HCT116 (cell line): ENCODE data around the gene GRB10. TPM values are rescaled to one million over a fixed set of nuclear protein-coding genes. Genes with fewer than 3 reads are reported as not detected.

ENCODE experiments used
- ATAC-seq: fragments of 200-7000 bp; cut with Tn5 transposase; 2 replicates; pipeline ENCODE4 v1.9.1; 2020; ENCODE audit warnings: mild to moderate bottlenecking, moderate library complexity
- BruUV-seq: library from RNA; stranded (reverse); fragments of 400-500 nt; replicated peaks from 2 replicates; lab custom pipeline; 2021; lab: Mats Ljungman, UMichigan
- CTCF ChIA-PET: fragments of 300-600 bp; sonication (Branson Sonifier 250); formaldehyde crosslinking; loops from one replicate; lab custom pipeline; 2021; ENCODE audit warnings: antibody characterized with exemption; lab: Charles Lee
- POLR2A ChIA-PET: fragments of 300-600, 350-600 bp; sonication (Branson Sonifier 250); formaldehyde crosslinking; loops from one replicate; lab custom pipeline; 2021; ENCODE audit warnings: antibody characterized with exemption; lab: Charles Lee
- RAD21 ChIA-PET, 2 experiments: fragments of 300-600 bp; sonication (Branson Sonifier 250); formaldehyde crosslinking; loops; one replicate each; lab custom pipeline; 2023; ENCODE audit warnings: low total read pairs in 2 of 2; ENCODE audit not compliant: uncharacterized antibody in 2 of 2, unreplicated experiment in 2 of 2, low non-redundant PET in 1 of 2; lab: Charles Lee
- DNase-seq: peaks from one replicate; pipeline ENCODE4 v3.0.0-alpha.2; 2010; ENCODE audit warnings: low read depth, low spot score
- H2AFZ ChIP-seq: fragments of 200-600 bp; shearing (Covaris generic), sonication (generic); 2 replicates; pipeline ENCODE4 v1.6.1; 2017; ENCODE audit warnings: low read depth, mixed run types, mixed read lengths, antibody characterized with exemption, low read length; ENCODE audit not compliant: poor library complexity, severe bottlenecking
- H3K27ac ChIP-seq: 2 replicates; pipeline ENCODE4 v1.5.1; 2012; ENCODE audit warnings: low read depth, low read length
- H3K27me3 ChIP-seq: fragments of 200-600 bp; sonication (generic); 2 replicates; pipeline ENCODE4 v1.6.1; 2016; ENCODE audit warnings: mixed run types, low read length, mixed read lengths; ENCODE audit not compliant: insufficient read depth
- H3K36me3 ChIP-seq, 2 experiments: fragments of 200-500 bp in 1 of 2; fragments of 200-600 bp in 1 of 2; sonication (Bioruptor generic) in 1 of 2; sonication (generic) in 1 of 2; 2 replicates each; pipeline versions ENCODE4 v1.5.1 to v1.6.1; 2014 to 2016; ENCODE audit warnings: low read length in 2 of 2, inconsistent platforms in 1 of 2, mixed read lengths in 1 of 2, mixed run types in 1 of 2; ENCODE audit not compliant: insufficient read depth in 2 of 2, control insufficient read depth in 1 of 2
- H3K4me1 ChIP-seq, 2 experiments: fragments of 200-600 bp in 1 of 2; sonication (generic) in 1 of 2; 2 replicates each; pipeline versions ENCODE4 v1.5.1 to v1.6.1; 2012 to 2017; ENCODE audit warnings: low read length in 2 of 2, inconsistent platforms in 1 of 2, mild to moderate bottlenecking in 1 of 2, mixed read lengths in 1 of 2, mixed run types in 1 of 2, moderate library complexity in 1 of 2; ENCODE audit not compliant: insufficient read depth in 2 of 2, control insufficient read depth in 1 of 2
- H3K4me2 ChIP-seq: fragments of 200-600 bp; sonication (generic); 2 replicates; pipeline ENCODE4 v1.6.1; 2017; ENCODE audit warnings: mixed run types, low read length, mixed read lengths
- H3K4me3 ChIP-seq, 2 experiments: fragments of 200-600 bp in 1 of 2; sonication (generic) in 1 of 2; replicated peaks in 1 of 2; 2 replicates each; pipeline ENCODE4 v1.5.1; 2011 to 2016; ENCODE audit warnings: low read length in 2 of 2, control low read depth in 1 of 2, low read depth in 1 of 2, mild to moderate bottlenecking in 1 of 2, mixed read lengths in 1 of 2, mixed run types in 1 of 2
- H3K79me2 ChIP-seq: fragments of 200-600 bp; sonication (generic); 2 replicates; pipeline ENCODE4 v1.6.1; 2017; ENCODE audit warnings: mild to moderate bottlenecking, mixed run types, low read length, moderate library complexity, mixed read lengths; ENCODE audit not compliant: insufficient read depth
- H3K9ac ChIP-seq: fragments of 200-600 bp; sonication (generic); 2 replicates; pipeline ENCODE4 v1.6.1; 2016; ENCODE audit warnings: low read length, mixed read lengths
- H3K9me2 ChIP-seq: fragments of 200-600 bp; sonication (generic), shearing (Covaris generic); 2 replicates; pipeline ENCODE4 v1.6.1; 2017; ENCODE audit warnings: mixed run types, mild to moderate bottlenecking, moderate library complexity; ENCODE audit not compliant: insufficient read depth
- H3K9me3 ChIP-seq, 2 experiments: fragments of 200-500 bp in 1 of 2; fragments of 200-600 bp in 1 of 2; sonication (Bioruptor generic) in 1 of 2; sonication (generic) in 1 of 2; 2 replicates each; pipeline ENCODE4 v1.6.1; 2014 to 2017; ENCODE audit warnings: low read length in 2 of 2, mixed read lengths in 2 of 2, inconsistent platforms in 1 of 2, low read depth in 1 of 2, mild to moderate bottlenecking in 1 of 2, mixed run types in 1 of 2, moderate library complexity in 1 of 2; ENCODE audit not compliant: control insufficient read depth in 1 of 2, insufficient read depth in 1 of 2
- H4K20me1 ChIP-seq: fragments of 200-600 bp; sonication (generic), shearing (Covaris generic); 2 replicates; pipeline ENCODE4 v1.6.1; 2017; ENCODE audit warnings: mixed run types, mild to moderate bottlenecking, moderate library complexity; ENCODE audit not compliant: insufficient read depth
- CBX3 ChIP-seq: IDR thresholded peaks from 2 replicates; pipeline ENCODE4 v1.6.1; 2012; ENCODE audit warnings: low read depth
- CEBPB ChIP-seq: IDR thresholded peaks from 2 replicates; pipeline ENCODE4 v1.6.1; 2012; ENCODE audit warnings: low read depth
- EZH2phosphoT487 ChIP-seq: fragments of 200-600 bp; IDR thresholded peaks from 2 replicates; pipeline ENCODE4 v1.6.1; 2018; ENCODE audit warnings: antibody characterized with exemption, borderline replicate concordance
- POLR2A ChIP-seq: IDR thresholded peaks from 2 replicates; pipeline ENCODE4 v1.7.0; 2011; ENCODE audit warnings: borderline replicate concordance; ENCODE audit not compliant: insufficient read depth, insufficient read length; ENCODE audit errors: extremely low read depth
- POLR2AphosphoS5 ChIP-seq: IDR thresholded peaks from 2 replicates; pipeline ENCODE4 v1.6.1; 2011; ENCODE audit warnings: mild to moderate bottlenecking, low read depth, low read length, moderate library complexity
- SRF ChIP-seq: IDR thresholded peaks from 2 replicates; pipeline ENCODE4 v1.6.1; 2012; ENCODE audit warnings: low read depth
- TCF7L2 ChIP-seq: IDR thresholded peaks from 2 replicates; pipeline ENCODE4 v1.7.0; 2011; ENCODE audit warnings: borderline replicate concordance, inconsistent platforms; ENCODE audit not compliant: insufficient read depth, insufficient read length; ENCODE audit errors: extremely low read depth
- intact Hi-C: fragments of 100-400 bp; cut with micrococcal nuclease; formaldehyde crosslinking; loops from 2 replicates; pipeline ENCODE4 v1.10.0; 2022
- total RNA-seq: library from RNA; stranded (reverse); gene quantifications from one replicate; pipeline ENCODE4 v1.2.1, GENCODE V29; 2021; ENCODE audit not compliant: unreplicated experiment
- TF ChIP-seq, protein P1 (sequence below): IDR thresholded peaks from 2 replicates; pipeline ENCODE4 v1.6.1; 2011; ENCODE audit warnings: mild to moderate bottlenecking, low read length, moderate library complexity; ENCODE audit not compliant: insufficient replicate concordance; ENCODE audit errors: extremely low read depth

GRB10 gene
- total RNA-seq, 1 experiment from 2014 or later: 37.3 TPM

DNA sequence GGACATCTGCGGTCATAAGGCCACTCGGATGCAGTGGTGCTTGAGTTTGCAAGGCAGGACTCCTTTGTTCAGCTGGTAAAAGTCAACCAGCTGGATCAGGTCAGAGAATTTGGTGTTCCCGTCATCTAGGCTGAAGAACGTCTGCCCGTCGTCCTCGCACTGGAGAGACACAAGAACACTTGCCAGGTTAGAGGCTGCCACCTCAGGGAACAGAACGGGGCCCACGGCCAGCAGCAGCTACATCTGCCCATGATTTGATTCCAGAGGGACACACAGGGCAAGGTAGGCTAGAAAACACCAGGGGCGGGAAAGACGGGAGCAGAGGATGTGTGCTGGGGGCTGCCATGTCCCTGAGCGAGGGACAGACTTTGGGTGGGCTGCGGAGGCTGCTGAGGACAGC, 189.8 kb downstream of the GRB10 start:
- DNase-seq (no peak), ATAC-seq (no peak)
- Histone ChIP-seq H3K9ac (no peak overlapping the region), H4K20me1 (no peaks in the 10 kb centered on the region), H3K4me2 (no peak overlapping the region), H2AFZ (no peak overlapping the region), H3K9me3 (no peaks in the 10 kb centered on the region)
- CTCF ChIA-PET: no interaction called here
- intact Hi-C loops: no loop called here
- TF ChIP-seq POLR2AphosphoS5: no peak
- no peak for TF ChIP-seq TCF7L2
- no peak for TF ChIP-seq EZH2phosphoT487
- TF ChIP-seq CEBPB: no peak
- TF ChIP-seq CBX3: no peak
- TF ChIP-seq, protein P1, sequence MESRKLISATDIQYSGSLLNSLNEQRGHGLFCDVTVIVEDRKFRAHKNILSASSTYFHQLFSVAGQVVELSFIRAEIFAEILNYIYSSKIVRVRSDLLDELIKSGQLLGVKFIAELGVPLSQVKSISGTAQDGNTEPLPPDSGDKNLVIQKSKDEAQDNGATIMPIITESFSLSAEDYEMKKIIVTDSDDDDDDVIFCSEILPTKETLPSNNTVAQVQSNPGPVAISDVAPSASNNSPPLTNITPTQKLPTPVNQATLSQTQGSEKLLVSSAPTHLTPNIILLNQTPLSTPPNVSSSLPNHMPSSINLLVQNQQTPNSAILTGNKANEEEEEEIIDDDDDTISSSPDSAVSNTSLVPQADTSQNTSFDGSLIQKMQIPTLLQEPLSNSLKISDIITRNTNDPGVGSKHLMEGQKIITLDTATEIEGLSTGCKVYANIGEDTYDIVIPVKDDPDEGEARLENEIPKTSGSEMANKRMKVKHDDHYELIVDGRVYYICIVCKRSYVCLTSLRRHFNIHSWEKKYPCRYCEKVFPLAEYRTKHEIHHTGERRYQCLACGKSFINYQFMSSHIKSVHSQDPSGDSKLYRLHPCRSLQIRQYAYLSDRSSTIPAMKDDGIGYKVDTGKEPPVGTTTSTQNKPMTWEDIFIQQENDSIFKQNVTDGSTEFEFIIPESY: no peak
- TF ChIP-seq POLR2A: no peak
- TF ChIP-seq SRF: no peak
- TF ChIP-seq, all 23 proteins: peak for 0
- no peak overlapping the region for H3K4me3 ChIP-seq
- POLR2A ChIA-PET: no interaction called here
- no peaks in the 10 kb centered on the region for H3K27me3 ChIP-seq
- peaks cover 0 to 2% of the 10 kb centered on the region in 2 experiments; a peak in 1 of 4 replicates for H3K36me3 ChIP-seq
- BruUV-seq: no TSS peak
- H3K4me1 ChIP-seq: no peaks in the 10 kb centered on the region
- no peaks in the 10 kb centered on the region for H3K9me2 ChIP-seq
- H3K79me2 ChIP-seq: no peaks in the 10 kb centered on the region
- no peak overlapping the region for H3K27ac ChIP-seq
- RAD21 ChIA-PET: no interaction called here
